Left cardiac atrium (tissue), 4 donors: Measurements from ENCODE around the gene IL24. TPM values are rescaled to one million over a fixed set of nuclear protein-coding genes. Genes with fewer than 3 reads are reported as not detected.

Source experiments
- ATAC-seq, 2 donors: fragments of 200-7000 bp; cut with Tn5 transposase; one replicate each; pipeline ENCODE4 v1.9.1; 2020; ENCODE audit warnings: mild to moderate bottlenecking in 2 of 2, moderate library complexity in 2 of 2
- DNase-seq: peaks from one replicate; pipeline ENCODE4 v3.0.0-alpha.2; 2020
- intact Hi-C, 2 donors: fragments of 100-400 bp; cut with DNase I; formaldehyde crosslinking; loops; one replicate each; pipeline versions ENCODE4 v1.14.1 to v1.15.1; 2022 to 2023
- total RNA-seq, 2 donors: library from RNA; stranded (reverse); fragmentation: NEBNext Ultra II Directional; extraction: Animal tissue kit (Norgen Biotek cat#: 25700); gene quantifications; one replicate each; pipeline ENCODE4 v1.2.1, GENCODE V29; 2021
- donor health status: DM: no; HTN: yes; CAD: no.
- donor health status: DM: no; HTN: yes; CAD: no; lungs with severe emphysema.
- donor health status: DM: yes; HTN: yes; CAD: no.
- donor health status: Dilated cardiomyopathy.

IL24 gene
- total RNA-seq, 2 donors from 2014 or later: not detected

GRCh38 chr1:206898915-206899431 is 1.7 kb downstream of the IL24 start:
- no peak for DNase-seq
- no peak for ATAC-seq
- intact Hi-C loops: no loop called here

DNA sequence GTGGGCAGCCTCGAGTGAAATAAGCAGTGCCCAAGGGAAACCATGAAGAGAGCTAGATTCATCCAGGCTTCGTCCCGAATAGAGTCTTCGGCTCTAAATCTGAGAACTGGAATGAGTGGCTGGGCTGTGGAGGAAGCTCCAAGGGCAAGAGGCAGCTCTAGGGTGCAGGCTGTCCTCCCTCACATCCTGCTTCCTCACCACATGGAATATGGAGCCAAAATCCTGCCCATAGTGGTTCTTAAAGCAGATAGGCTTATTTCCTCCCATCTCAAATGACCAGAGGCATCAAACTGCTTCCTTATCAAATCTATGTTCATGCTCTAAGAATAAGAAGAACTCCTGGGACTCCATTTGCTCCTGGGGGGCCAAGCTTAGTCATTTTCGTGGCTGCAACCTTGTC is 2.5 kb downstream of the IL24 start:
- DNase-seq: no peak
- intact Hi-C loops: no loop called here
- no peak for ATAC-seq

DNA sequence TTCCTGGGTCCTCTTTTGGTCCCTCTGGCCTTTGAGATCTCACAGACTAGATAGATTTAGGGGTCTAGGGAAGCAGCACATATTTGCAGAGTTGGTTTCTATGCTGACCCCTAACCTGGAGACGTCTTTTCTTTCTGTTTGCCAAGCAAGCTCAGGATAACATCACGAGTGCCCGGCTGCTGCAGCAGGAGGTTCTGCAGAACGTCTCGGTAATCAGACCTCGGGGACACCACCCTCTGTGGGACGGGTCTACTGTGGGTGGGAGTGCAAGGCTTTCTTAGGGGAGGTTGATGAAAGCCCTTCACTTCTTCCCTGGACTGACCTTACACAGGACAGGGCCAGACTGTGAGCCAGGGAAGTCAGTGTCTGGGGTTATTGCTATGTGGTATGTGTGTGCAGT is 2.9 kb downstream of the IL24 start:
- intact Hi-C loops: no loop called here
- no peak for ATAC-seq
- DNase-seq: no peak

DNA sequence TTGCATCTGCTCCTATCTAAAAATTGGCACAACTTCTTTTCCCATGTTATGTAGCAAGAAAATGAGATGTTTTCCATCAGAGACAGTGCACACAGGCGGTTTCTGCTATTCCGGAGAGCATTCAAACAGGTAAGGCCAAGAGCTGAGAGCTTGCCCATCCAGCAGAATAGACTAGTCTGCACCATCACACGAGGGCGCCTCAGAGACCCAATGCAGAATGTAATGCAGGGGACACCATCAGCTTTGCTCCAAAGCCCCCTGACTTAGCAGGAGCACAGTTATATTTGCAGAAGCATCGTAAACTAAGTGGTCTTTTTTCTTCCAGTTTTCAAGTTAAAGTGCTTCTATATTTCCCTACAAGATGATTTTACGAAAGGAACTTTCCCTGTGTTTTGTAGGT is 4.7 kb downstream of the IL24 start:
- no peak for DNase-seq
- no peak for ATAC-seq
- intact Hi-C loops: no loop called here

- DNase-seq (no peak), ATAC-seq (no peak)
- intact Hi-C loops: no loop called here
Measured at GRCh38 chr1:206902702-206903101, 5.5 kb downstream of the IL24 start.

GRCh38 chr1:206903687-206904086 is 6.4 kb downstream of the IL24 start:
- intact Hi-C loops: no loop called here

GRCh38 chr1:206904423-206905142 is 7.3 kb downstream of the IL24 start:
- intact Hi-C loops: no loop called here
- ATAC-seq (peak in 1 of 2 donors; percentile 43), DNase-seq (no peak)

More at GRCh38 chr1:206903687-206904086, 6.4 kb downstream of the IL24 start:
- DNase-seq (no peak), ATAC-seq (peak; percentile 37 to 65)

- DNase-seq (no peak), ATAC-seq (peak in 1 of 2 donors; percentile 8)
- intact Hi-C loops: no loop called here
Measured at GRCh38 chr1:206905295-206906164, 8.3 kb downstream of the IL24 start.

DNA sequence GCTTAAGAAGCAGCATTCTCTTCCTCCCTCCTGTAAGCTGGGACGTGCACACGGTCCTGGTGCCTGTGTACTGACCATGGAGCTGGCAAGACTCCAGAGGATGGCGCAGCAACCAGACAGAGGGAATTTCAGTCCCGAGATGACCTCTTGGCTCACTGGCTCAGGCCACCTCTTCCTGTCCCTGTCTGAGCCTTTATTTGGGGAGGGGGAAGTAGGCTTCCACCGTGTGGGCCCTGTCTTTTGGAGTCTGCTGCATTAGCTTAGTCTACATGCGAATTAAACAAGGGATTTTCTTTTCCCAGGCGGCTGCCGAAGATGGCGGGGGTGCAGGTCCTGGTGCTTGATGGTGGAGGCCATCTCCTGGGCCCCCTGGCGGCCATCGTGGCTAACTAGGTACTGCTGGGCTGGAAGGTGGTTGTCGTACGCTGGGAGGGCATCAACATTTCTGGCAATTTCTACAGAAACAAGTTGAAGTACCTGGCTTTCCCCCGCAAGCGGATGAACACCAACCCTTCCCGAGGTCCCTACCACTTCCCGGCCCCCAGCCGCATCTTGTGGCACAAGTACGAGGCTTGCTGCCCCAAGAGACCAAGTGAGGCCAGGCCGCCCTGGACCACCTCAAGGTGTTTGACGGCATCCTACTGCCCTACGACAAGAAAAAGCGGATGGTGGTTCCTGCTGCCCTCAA is 10.2 kb downstream of the IL24 start:
- no peak for DNase-seq
- ATAC-seq: no peak
- intact Hi-C loops: no loop called here

DNA sequence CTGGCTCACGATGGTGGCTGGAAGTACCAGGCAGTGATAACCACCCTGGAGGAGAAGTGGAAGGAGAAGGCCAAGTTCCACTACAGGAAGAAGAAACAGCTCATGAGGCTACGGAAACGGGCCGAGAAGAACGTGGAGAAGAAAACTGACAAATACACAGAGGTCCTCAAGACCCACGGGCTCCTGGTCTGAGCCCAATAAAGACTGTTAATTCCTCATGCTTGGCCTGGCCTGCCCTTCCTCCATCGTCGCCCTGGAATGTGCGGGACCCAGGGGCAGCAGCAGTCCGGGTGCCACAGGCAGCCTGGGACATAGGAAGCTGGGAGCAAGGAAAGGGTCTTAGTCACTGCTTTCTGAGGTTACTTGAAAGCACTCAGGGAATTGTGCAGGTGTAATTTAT is 10.8 kb downstream of the IL24 start:
- intact Hi-C loops: no loop called here
- ATAC-seq (no peak), DNase-seq (no peak)

GRCh38 chr1:206909161-206909882 is 12.1 kb downstream of the IL24 start:
- intact Hi-C loops: no loop called here
- ATAC-seq: peak; percentile 69 to 80
- peak; percentile 79 for DNase-seq

DNA sequence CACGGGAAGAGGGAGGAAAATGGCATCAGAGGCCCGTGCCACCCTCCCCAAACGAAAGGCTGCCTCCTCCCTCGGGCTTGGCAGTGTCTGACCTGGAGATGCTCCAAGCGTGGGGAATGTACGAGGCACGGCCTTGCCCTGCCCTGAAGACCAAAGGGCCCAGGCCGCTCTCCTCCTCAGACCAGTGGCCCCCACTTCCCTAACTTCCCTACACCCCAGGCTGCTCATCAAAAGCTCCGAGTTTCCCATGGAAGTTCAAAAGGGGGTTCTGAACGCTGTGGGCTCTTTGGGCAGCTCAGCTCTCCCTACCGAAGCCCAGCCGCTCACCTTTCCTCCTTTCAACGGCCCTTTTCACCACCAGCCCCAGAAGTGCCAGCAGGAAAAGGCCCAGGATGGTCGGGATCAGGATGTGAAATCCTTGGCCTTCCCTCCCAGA is 12.7 kb downstream of the IL24 start:
- ATAC-seq (peak; percentile 29 to 75), DNase-seq (peak; percentile 37)
- intact Hi-C loops: loop anchor here (2.0 to 10.0 kb wide), 7 partner anchors 43 to 425 kb away; partner anchors contain the start of gene IL20 (in 1 of the 2)

GRCh38 chr1:206911064-206911663 is 13.9 kb downstream of the IL24 start:
- no peak for DNase-seq
- peak; percentile 21 to 51 for ATAC-seq
- intact Hi-C loops: loop anchor here (2.0 to 10.0 kb wide), 7 partner anchors 44 to 426 kb away; partner anchors contain the start of gene IL20 (in 1 of the 2)

GRCh38 chr1:206912445-206913095 is 15.3 kb downstream of the IL24 start:
- peak; percentile 51 to 70 for ATAC-seq
- intact Hi-C loops: loop anchor here (5.0 to 10.0 kb wide), 6 partner anchors 45 to 428 kb away; partner anchors contain the start of gene IL20 (in 1 of the 2)
- peak; percentile 53 for DNase-seq

- intact Hi-C loops: loop anchor here (5.0 to 10.0 kb wide), 6 partner anchors 47 to 429 kb away; partner anchors contain the start of gene IL20 (in 1 of the 2)
- ATAC-seq: no peak
- no peak for DNase-seq
Measured at GRCh38 chr1:206913766-206914537, 16.7 kb downstream of the IL24 start.

DNA sequence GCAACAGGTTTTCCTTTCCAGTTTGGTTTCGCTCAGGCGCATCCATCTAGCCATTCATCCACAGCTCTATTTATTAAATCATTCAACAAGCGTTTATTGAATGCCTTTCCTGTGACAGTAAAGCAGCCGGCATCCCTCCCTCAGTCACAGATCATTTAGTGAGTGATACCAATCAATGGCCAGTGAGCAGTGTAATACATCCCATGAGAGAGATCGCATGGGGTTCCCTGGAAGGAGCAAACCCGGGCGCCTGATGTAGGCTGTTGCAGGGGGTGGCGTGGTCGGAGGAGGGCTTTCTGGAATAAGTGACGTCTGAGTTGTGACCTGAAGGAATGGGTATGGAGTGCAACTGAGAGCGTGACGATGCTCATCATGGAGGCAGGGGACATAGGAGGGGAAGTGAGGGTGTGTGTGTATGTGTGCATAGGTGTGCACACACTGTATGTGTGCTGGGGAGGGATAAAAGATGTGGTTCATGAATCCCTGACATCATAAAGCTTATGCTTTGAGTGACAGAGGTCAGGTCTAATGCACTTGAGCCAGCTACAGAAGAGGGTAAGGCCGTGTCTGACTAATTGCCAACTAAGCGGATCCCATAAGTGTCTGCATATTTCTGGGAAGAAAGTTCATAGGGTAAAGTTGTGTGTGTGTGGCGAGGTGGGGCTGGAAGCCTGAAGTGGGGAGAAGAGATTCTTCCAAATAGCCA is 17.9 kb downstream of the IL24 start:
- ATAC-seq (no peak), DNase-seq (no peak)
- intact Hi-C loops: loop anchor here (10.0 kb wide), 3 partner anchors 170 to 430 kb away; no protein-coding TSS in a partner anchor
